ENCODE measurements around the gene OR7D4.

- no peak for TF ChIP-seq ZNF558 (tag by site-specific recombination; IDR thresholded peaks at IDR 0.05)
- TF ChIP-seq, protein P1, sequence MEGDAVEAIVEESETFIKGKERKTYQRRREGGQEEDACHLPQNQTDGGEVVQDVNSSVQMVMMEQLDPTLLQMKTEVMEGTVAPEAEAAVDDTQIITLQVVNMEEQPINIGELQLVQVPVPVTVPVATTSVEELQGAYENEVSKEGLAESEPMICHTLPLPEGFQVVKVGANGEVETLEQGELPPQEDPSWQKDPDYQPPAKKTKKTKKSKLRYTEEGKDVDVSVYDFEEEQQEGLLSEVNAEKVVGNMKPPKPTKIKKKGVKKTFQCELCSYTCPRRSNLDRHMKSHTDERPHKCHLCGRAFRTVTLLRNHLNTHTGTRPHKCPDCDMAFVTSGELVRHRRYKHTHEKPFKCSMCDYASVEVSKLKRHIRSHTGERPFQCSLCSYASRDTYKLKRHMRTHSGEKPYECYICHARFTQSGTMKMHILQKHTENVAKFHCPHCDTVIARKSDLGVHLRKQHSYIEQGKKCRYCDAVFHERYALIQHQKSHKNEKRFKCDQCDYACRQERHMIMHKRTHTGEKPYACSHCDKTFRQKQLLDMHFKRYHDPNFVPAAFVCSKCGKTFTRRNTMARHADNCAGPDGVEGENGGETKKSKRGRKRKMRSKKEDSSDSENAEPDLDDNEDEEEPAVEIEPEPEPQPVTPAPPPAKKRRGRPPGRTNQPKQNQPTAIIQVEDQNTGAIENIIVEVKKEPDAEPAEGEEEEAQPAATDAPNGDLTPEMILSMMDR (tag by site-specific recombination; IDR thresholded peaks at IDR 0.05): no peak
- no peak for TF ChIP-seq ZNF621 (tag by site-specific recombination; IDR thresholded peaks at IDR 0.05)
- TF ChIP-seq, protein P2, sequence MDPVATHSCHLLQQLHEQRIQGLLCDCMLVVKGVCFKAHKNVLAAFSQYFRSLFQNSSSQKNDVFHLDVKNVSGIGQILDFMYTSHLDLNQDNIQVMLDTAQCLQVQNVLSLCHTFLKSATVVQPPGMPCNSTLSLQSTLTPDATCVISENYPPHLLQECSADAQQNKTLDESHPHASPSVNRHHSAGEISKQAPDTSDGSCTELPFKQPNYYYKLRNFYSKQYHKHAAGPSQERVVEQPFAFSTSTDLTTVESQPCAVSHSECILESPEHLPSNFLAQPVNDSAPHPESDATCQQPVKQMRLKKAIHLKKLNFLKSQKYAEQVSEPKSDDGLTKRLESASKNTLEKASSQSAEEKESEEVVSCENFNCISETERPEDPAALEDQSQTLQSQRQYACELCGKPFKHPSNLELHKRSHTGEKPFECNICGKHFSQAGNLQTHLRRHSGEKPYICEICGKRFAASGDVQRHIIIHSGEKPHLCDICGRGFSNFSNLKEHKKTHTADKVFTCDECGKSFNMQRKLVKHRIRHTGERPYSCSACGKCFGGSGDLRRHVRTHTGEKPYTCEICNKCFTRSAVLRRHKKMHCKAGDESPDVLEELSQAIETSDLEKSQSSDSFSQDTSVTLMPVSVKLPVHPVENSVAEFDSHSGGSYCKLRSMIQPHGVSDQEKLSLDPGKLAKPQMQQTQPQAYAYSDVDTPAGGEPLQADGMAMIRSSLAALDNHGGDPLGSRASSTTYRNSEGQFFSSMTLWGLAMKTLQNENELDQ (tag by site-specific recombination; IDR thresholded peaks at IDR 0.05; ENCODE audit: low read depth): no peak
- no peak for TF ChIP-seq ZNF335 (tag by site-specific recombination; conservative IDR thresholded peaks at IDR 0.05)
- TF ChIP-seq ZBTB20 (tag by site-specific recombination; IDR thresholded peaks at IDR 0.05): no peak
- no peak for TF ChIP-seq MYNN (tag by site-specific recombination; IDR thresholded peaks at IDR 0.05; ENCODE audit: borderline replicate concordance)
- TF ChIP-seq ZNF785 (tag by site-specific recombination; IDR thresholded peaks at IDR 0.05): no peak
- TF ChIP-seq ZBTB21 (tag by site-specific recombination; IDR thresholded peaks at IDR 0.05): no peak
- no peak for TF ChIP-seq ZNF214 (tag by site-specific recombination; IDR thresholded peaks at IDR 0.05; ENCODE audit: borderline replicate concordance)
- TF ChIP-seq ZNF610 (tag by site-specific recombination; IDR thresholded peaks at IDR 0.05; ENCODE audit: borderline replicate concordance): no peak
- TF ChIP-seq, protein P3, sequence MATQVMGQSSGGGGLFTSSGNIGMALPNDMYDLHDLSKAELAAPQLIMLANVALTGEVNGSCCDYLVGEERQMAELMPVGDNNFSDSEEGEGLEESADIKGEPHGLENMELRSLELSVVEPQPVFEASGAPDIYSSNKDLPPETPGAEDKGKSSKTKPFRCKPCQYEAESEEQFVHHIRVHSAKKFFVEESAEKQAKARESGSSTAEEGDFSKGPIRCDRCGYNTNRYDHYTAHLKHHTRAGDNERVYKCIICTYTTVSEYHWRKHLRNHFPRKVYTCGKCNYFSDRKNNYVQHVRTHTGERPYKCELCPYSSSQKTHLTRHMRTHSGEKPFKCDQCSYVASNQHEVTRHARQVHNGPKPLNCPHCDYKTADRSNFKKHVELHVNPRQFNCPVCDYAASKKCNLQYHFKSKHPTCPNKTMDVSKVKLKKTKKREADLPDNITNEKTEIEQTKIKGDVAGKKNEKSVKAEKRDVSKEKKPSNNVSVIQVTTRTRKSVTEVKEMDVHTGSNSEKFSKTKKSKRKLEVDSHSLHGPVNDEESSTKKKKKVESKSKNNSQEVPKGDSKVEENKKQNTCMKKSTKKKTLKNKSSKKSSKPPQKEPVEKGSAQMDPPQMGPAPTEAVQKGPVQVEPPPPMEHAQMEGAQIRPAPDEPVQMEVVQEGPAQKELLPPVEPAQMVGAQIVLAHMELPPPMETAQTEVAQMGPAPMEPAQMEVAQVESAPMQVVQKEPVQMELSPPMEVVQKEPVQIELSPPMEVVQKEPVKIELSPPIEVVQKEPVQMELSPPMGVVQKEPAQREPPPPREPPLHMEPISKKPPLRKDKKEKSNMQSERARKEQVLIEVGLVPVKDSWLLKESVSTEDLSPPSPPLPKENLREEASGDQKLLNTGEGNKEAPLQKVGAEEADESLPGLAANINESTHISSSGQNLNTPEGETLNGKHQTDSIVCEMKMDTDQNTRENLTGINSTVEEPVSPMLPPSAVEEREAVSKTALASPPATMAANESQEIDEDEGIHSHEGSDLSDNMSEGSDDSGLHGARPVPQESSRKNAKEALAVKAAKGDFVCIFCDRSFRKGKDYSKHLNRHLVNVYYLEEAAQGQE (tag by site-specific recombination; IDR thresholded peaks at IDR 0.05): no peak
- TF ChIP-seq ZNF76 (tag by site-specific recombination; IDR thresholded peaks at IDR 0.05; ENCODE audit: borderline replicate concordance, low read depth): no peak
- no peak for TF ChIP-seq ZNF121 (tag by site-specific recombination; IDR thresholded peaks at IDR 0.05)
These were observed 52.5 kb downstream of the OR7D4 start for GRCh38 chr19:9166846-9167245.

Data from HEK293 (cell line).